RWPE2 (cell line): ENCODE measurements around the gene ELMO3.

Experiments
- ATAC-seq: fragments of 200-7000 bp; cut with Tn5 transposase; 3 replicates; pipeline ENCODE4 v1.9.1; 2021; ENCODE audit warnings: low read depth
- DNase-seq: peaks from one replicate; pipeline ENCODE4 v3.0.0-alpha.2; 2020; ENCODE audit warnings: low spot score
- H3K27ac ChIP-seq: fragments of 450-650 bp; 2 replicates; pipeline ENCODE4 v1.5.1; 2017; ENCODE audit warnings: mild to moderate bottlenecking; ENCODE audit not compliant: poor library complexity, severe bottlenecking
- H3K27me3 ChIP-seq: fragments of 250-450 bp; sonication (Bioruptor Pico); 2 replicates; pipeline ENCODE4 v1.5.1; 2021; ENCODE audit warnings: mild to moderate bottlenecking, moderate library complexity; ENCODE audit not compliant: insufficient read depth, poor library complexity, severe bottlenecking
- H3K36me3 ChIP-seq: fragments of 250-450 bp; sonication (Bioruptor Pico); 2 replicates; pipeline ENCODE4 v1.5.1; 2020; ENCODE audit warnings: low read depth, mild to moderate bottlenecking, moderate library complexity
- H3K4me1 ChIP-seq: fragments of 250-450 bp; sonication (Bioruptor Pico); 2 replicates; pipeline ENCODE4 v1.5.1; 2021; ENCODE audit warnings: mild to moderate bottlenecking, moderate library complexity; ENCODE audit not compliant: insufficient read depth, poor library complexity, severe bottlenecking
- H3K4me3 ChIP-seq: fragments of 250-450 bp; sonication (Bioruptor Pico); 2 replicates; pipeline ENCODE4 v1.5.1; 2021; ENCODE audit warnings: mild to moderate bottlenecking, moderate library complexity; ENCODE audit not compliant: severe bottlenecking
- H3K9me3 ChIP-seq: fragments of 250-450 bp; sonication (Bioruptor Pico); 2 replicates; pipeline ENCODE4 v1.5.1; 2021; ENCODE audit warnings: mild to moderate bottlenecking, moderate library complexity; ENCODE audit not compliant: severe bottlenecking
- CTCF ChIP-seq: fragments of 450-650 bp; IDR thresholded peaks from one replicate; pipeline ENCODE4 v1.5.1; 2017; ENCODE audit warnings: mild to moderate bottlenecking, moderate library complexity; ENCODE audit not compliant: poor library complexity, severe bottlenecking

The ELMO3 gene

GRCh38 chr16:67162506-67163163 is 36.3 kb upstream of the ELMO3 start:
- DNase-seq: no peak
- H3K27ac ChIP-seq: peak overlapping the region; percentile 43
- H3K4me1 ChIP-seq: no peaks in the 10 kb centered on the region
- no peaks in the 10 kb centered on the region for H3K36me3 ChIP-seq
- ATAC-seq: no peak
- no peak for TF ChIP-seq CTCF
- H3K27me3 ChIP-seq: no peaks in the 10 kb centered on the region
- no peak overlapping the region for H3K4me3 ChIP-seq
- H3K9me3 ChIP-seq: no peaks in the 10 kb centered on the region

DNA sequence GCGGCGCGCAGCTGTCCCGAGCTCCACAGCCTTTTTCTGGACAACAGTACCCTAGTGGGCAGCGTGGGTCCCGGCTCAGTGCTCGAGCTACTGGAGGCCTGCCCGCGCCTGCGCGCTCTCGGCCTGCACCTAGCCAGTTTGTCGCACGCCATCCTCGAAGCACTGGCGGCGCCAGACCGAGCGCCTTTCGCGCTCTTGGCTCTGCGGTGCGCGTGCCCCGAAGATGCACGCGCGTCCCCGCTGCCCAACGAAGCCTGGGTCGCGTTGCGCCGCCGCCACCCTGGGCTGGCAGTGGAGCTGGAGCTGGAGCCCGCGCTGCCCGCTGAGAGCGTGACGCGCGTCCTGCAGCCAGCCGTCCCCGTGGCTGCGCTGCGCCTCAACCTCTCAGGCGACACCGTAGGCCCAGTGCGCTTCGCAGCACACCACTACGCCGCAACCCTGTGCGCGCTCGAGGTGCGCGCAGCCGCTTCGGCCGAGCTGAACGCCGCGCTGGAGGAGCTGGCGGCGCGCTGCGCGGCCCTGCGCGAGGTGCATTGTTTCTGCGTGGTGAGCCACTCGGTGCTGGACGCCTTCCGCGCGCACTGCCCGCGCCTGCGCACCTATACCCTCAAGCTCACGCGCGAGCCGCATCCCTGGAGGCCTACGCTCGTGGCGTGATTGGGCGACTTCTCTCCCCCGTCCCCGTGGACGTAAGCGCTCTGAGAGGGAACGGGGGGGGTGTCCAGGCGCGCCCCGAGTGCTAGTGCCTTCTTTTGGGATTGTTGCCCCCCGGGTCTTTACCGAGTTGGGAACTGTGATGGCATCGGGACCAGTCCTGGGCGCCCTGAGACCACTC is 35.5 kb upstream of the ELMO3 start:
- TF ChIP-seq CTCF: peak; percentile 4
- Histone ChIP-seq H3K4me3 (peak overlapping the region; percentile 35), H3K9me3 (no peaks in the 10 kb centered on the region), H3K4me1 (no peaks in the 10 kb centered on the region), H3K27me3 (no peaks in the 10 kb centered on the region), H3K36me3 (no peaks in the 10 kb centered on the region), H3K27ac (peak overlapping the region; percentile 43)
- DNase-seq (peak; percentile 77), ATAC-seq (peak; percentile 49)

- Histone ChIP-seq H3K4me3 (peak overlapping the region; percentile 35), H3K27me3 (no peaks in the 10 kb centered on the region)
Observed at GRCh38 chr16:67163999-67164558, 34.9 kb upstream of the ELMO3 start.

GRCh38 chr16:67164599-67165061 is 34.3 kb upstream of the ELMO3 start, which contains the start of gene HSF4:
Gene HSF4, plus strand, starts transcription at chr16:67164745. Its CDS starts 67 bp downstream, at chr16:67164812.
- H3K9me3 ChIP-seq: no peaks in the 10 kb centered on the region
- no peak for TF ChIP-seq CTCF
- H3K4me1 ChIP-seq: peaks cover 1% of the 10 kb centered on the region
- ATAC-seq (0 out of 3 replicates have a peak, but pooled peaks have one; percentile 3), DNase-seq (no peak)
- H3K36me3 ChIP-seq: no peaks in the 10 kb centered on the region
- peak within 1 kb of the TSS; percentile 43 for H3K27ac ChIP-seq
- no peaks in the 10 kb centered on the region for H3K27me3 ChIP-seq
- H3K4me3 ChIP-seq: peak within 1 kb of the TSS; percentile 35

More at GRCh38 chr16:67163999-67164558, 34.9 kb upstream of the ELMO3 start:
- TF ChIP-seq CTCF: no peak
- Histone ChIP-seq H3K36me3 (no peaks in the 10 kb centered on the region), H3K9me3 (no peaks in the 10 kb centered on the region), H3K27ac (peak overlapping the region; percentile 43), H3K4me1 (no peaks in the 10 kb centered on the region)
- ATAC-seq (peak; percentile 6), DNase-seq (no peak)
